Measurements from ENCODE around the gene ACTR3. TPM values are rescaled to one million over a fixed set of nuclear protein-coding genes. Genes with fewer than 3 reads are reported as not detected.

ACTR3 gene
- total RNA-seq, 1 experiment from 2014 or later = 180 TPM

DNA sequence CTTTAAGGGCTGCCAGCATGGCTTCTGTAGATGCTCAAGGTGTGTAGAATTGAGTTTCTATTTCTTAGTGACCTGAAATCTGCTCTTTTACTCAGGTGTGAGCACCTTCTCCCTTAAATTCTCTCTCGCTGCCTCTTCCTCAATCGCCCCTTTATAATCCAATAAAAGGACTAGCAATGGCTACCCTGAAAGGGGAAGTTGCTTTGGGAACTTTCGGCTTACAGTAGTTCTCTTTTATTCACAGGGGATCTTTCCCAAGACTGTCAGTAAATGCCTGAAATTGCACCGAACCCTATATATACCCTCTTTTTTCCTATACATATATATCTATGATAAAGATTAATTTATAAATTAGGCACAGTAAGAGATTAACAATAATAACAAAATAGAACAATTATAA is 121.8 kb downstream of the ACTR3 start:
- H3K4me1 Mint-ChIP-seq = peaks cover 0 to 3% of the 10 kb centered on the region in 2 experiments; a peak in 1 of 4 replicates
- no CpG with 5 or more reads among the region's 4 CpGs for WGBS (ENCODE audit: extremely low coverage, insufficient read length, low lambda C conversion rate)
- DNase-seq = no peak

More for the DNA sequence above, 121.8 kb downstream of the ACTR3 start:
- Mint-ChIP-seq H3K9me3 (peaks cover 5% of the 10 kb centered on the region in 2 experiments; a peak in 4 of 5 replicates), H3K4me3 (no peak overlapping the region), H3K27ac (no peak overlapping the region), H3K36me3 (ENCODE audit: insufficient read depth in 1 of 3, low read depth in 3 of 3) (peaks cover 0 to 4% (median 0%) of the 10 kb centered on the region in 3 experiments; a peak in 2 of 7 replicates), H3K27me3 (ENCODE audit: low read depth) (peaks cover 5% of the 10 kb centered on the region)
- no peak overlapping the region for H2AK5ac ChIP-seq (ENCODE audit: insufficient read length, low read length)
- H2BK20ac ChIP-seq (ENCODE audit: low read depth, low read length, poor library complexity, severe bottlenecking) = no peak overlapping the region
- H3K9me3 ChIP-seq (ENCODE audit: control insufficient read depth, low read depth, low read length) = no peaks in the 10 kb centered on the region
- no peak overlapping the region for H3K9ac ChIP-seq (ENCODE audit: extremely low read depth, insufficient read length, low read length)
- H3K56ac ChIP-seq (ENCODE audit: insufficient read length, low read depth, low read length) = no peak overlapping the region
- no peak overlapping the region for H3T11ph ChIP-seq (ENCODE audit: low read length)
- no peaks in the 10 kb centered on the region for H3K79me1 ChIP-seq (ENCODE audit: insufficient read depth, low read depth, low read length, poor library complexity, severe bottlenecking)
- H2BK120ac ChIP-seq (ENCODE audit: low read depth, low read length, poor library complexity, severe bottlenecking) = no peak overlapping the region
- H3K79me2 ChIP-seq (ENCODE audit: insufficient read depth, low read length) = no peaks in the 10 kb centered on the region
- H3K14ac ChIP-seq (ENCODE audit: insufficient read depth, low read length) = no peak overlapping the region
- H3K27ac ChIP-seq (ENCODE audit: insufficient read length, low read depth, low read length) = no peak overlapping the region
- H2BK5ac ChIP-seq (ENCODE audit: insufficient read length, low read length) = no peak overlapping the region
- H4K20me1 ChIP-seq (ENCODE audit: control insufficient read depth, insufficient read depth, insufficient read length) = no peaks in the 10 kb centered on the region
- H3K4me1 ChIP-seq (ENCODE audit: insufficient read depth, low read length) = no peaks in the 10 kb centered on the region
- H3K18ac ChIP-seq (ENCODE audit: insufficient read length, low read depth, low read length) = no peak overlapping the region
- no peak overlapping the region for H4K8ac ChIP-seq (replicated peaks; ENCODE audit: insufficient read length, low read depth, low read length)
- no peaks in the 10 kb centered on the region for H3K23me2 ChIP-seq (ENCODE audit: insufficient read length, low read depth, low read length, poor library complexity, severe bottlenecking)
- no peak overlapping the region for H3K23ac ChIP-seq (ENCODE audit: insufficient read length, low read depth, low read length)
- no peak overlapping the region for H3K4me2 ChIP-seq (ENCODE audit: insufficient read depth, insufficient read length, low read length)
- H4K91ac ChIP-seq (ENCODE audit: insufficient read length, low read depth, low read length) = no peak overlapping the region
- H2AFZ ChIP-seq (ENCODE audit: low read length) = no peak overlapping the region
- H3K27me3 ChIP-seq (ENCODE audit: insufficient read depth, low read length) = no peaks in the 10 kb centered on the region
- no peak overlapping the region for H3K4ac ChIP-seq (ENCODE audit: low read depth, low read length)
- H2BK12ac ChIP-seq (ENCODE audit: insufficient read length, low read depth, low read length) = no peak overlapping the region
- TF ChIP-seq CTCF (conservative IDR thresholded peaks at IDR 0.05) = no peak
- H2BK15ac ChIP-seq (ENCODE audit: low read depth, low read length) = no peak overlapping the region
- no peak overlapping the region for H4K5ac ChIP-seq (ENCODE audit: insufficient read length, low read depth, low read length)

Other genes with a start within 250 kb of the ACTR3 start
- 26.2 and 31.3 TPM in 2 replicates for gene SLC35F5, start 133.4 kb upstream of the ACTR3 start, total RNA-seq (2021)